ENCODE measurements around the gene MBLAC2.

MBLAC2 gene

GRCh38 chr5:90480699-90481098 is 6.1 kb upstream of the MBLAC2 start:
- DNase-seq (ENCODE audit: low read depth): no peak
- no peak for TF ChIP-seq CTCF (IDR thresholded peaks at IDR 0.05; ENCODE audit: control insufficient read depth, insufficient read depth, low read depth, low read length, missing control alignments)
- H3K4me3 ChIP-seq (ENCODE audit: control insufficient read depth, low read depth, low read length): no peak overlapping the region

GRCh38 chr5:90479611-90480385 is 5.2 kb upstream of the MBLAC2 start:
- DNase-seq (ENCODE audit: low read depth): no peak
- no peak for TF ChIP-seq CTCF (IDR thresholded peaks at IDR 0.05; ENCODE audit: control insufficient read depth, insufficient read depth, low read depth, low read length, missing control alignments)
- H3K4me3 ChIP-seq (ENCODE audit: control insufficient read depth, low read depth, low read length): no peak overlapping the region

GRCh38 chr5:90477621-90478215 is 3.1 kb upstream of the MBLAC2 start:
- no peak for TF ChIP-seq CTCF (IDR thresholded peaks at IDR 0.05; ENCODE audit: control insufficient read depth, insufficient read depth, low read depth, low read length, missing control alignments)
- DNase-seq (ENCODE audit: low read depth): no peak
- H3K4me3 ChIP-seq (ENCODE audit: control insufficient read depth, low read depth, low read length): no peak overlapping the region

- no peak for TF ChIP-seq CTCF (IDR thresholded peaks at IDR 0.05; ENCODE audit: control insufficient read depth, insufficient read depth, low read depth, low read length, missing control alignments)
- H3K4me3 ChIP-seq (ENCODE audit: control insufficient read depth, low read depth, low read length): no peak overlapping the region
- DNase-seq (ENCODE audit: low read depth): no peak
These were observed 2.5 kb upstream of the MBLAC2 start for GRCh38 chr5:90477073-90477472.

DNA sequence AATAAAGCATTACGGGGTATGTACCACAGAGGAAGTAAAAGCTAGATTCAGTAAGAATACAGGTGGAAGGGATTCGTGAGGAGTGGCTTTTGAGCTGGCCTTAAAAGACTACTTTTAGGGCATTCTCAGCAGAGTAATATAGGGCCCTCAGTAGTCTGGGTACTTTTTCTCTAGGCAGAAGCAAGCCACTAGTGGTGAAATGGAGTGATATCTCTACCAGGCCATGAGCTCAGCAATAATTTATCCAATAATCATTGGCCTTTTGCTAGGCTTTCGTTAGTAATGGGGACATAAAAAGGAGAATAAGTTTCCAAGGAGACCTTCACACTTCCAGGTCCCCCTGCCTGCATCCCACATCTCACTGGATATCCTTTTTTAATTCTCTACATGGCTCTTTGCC is 1.8 kb upstream of the MBLAC2 start:
- no peak overlapping the region for H3K4me3 ChIP-seq (ENCODE audit: control insufficient read depth, low read depth, low read length)
- no peak for DNase-seq (ENCODE audit: low read depth)
- TF ChIP-seq CTCF (IDR thresholded peaks at IDR 0.05; ENCODE audit: control insufficient read depth, insufficient read depth, low read depth, low read length, missing control alignments): no peak

- H3K4me3 ChIP-seq (ENCODE audit: control insufficient read depth, low read depth, low read length): no peak overlapping the region; the same call in 1 of the 2 replicates
- TF ChIP-seq CTCF (IDR thresholded peaks at IDR 0.05; ENCODE audit: control insufficient read depth, insufficient read depth, low read depth, low read length, missing control alignments): no peak
- no peak for DNase-seq (ENCODE audit: low read depth)
These were observed 937 bp upstream of the MBLAC2 start for GRCh38 chr5:90475436-90475980.

Measured in AG09309 (cell line).